ENCODE measurements around the gene DIP2C. TPM values are rescaled to one million over a fixed set of nuclear protein-coding genes. Genes with fewer than 3 reads are reported as not detected.

DIP2C gene
- total RNA-seq, 2 experiments from 2014 or later: 0.85 to 0.95 TPM

DNA sequence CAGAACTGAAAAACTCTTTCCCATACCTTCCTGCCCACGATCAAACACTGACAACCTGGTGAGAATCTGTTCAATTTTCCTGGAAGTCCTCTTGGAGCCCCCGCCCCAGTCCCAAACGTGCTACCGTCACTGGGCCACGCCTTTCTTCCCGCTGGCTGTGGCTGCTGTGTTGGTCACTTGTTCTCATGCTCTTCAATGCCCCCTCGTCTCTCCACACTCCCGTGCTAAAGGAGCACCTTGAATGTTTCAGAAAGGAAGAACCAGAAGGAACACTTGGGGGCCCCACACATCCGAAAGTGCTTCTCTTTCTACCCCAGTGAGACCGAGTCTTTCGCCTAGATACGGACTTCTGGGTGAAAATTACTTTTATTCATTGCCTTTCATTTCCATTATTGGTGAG, 215.1 kb downstream of the DIP2C start:
- no peak for ATAC-seq
- Mint-ChIP-seq H3K27ac (no peak overlapping the region), H3K27me3 (no peaks in the 10 kb centered on the region), H3K36me3 (ENCODE audit: low read depth) (no peaks in the 10 kb centered on the region), H3K9me3 (peaks cover 8% of the 10 kb centered on the region), H3K4me1 (ENCODE audit: low read depth) (peaks cover 21% of the 10 kb centered on the region), H3K4me3 (no peak overlapping the region)
- POLR2A ChIA-PET: no interaction called here
- no peak for DNase-seq
- TF ChIP-seq, protein P1, sequence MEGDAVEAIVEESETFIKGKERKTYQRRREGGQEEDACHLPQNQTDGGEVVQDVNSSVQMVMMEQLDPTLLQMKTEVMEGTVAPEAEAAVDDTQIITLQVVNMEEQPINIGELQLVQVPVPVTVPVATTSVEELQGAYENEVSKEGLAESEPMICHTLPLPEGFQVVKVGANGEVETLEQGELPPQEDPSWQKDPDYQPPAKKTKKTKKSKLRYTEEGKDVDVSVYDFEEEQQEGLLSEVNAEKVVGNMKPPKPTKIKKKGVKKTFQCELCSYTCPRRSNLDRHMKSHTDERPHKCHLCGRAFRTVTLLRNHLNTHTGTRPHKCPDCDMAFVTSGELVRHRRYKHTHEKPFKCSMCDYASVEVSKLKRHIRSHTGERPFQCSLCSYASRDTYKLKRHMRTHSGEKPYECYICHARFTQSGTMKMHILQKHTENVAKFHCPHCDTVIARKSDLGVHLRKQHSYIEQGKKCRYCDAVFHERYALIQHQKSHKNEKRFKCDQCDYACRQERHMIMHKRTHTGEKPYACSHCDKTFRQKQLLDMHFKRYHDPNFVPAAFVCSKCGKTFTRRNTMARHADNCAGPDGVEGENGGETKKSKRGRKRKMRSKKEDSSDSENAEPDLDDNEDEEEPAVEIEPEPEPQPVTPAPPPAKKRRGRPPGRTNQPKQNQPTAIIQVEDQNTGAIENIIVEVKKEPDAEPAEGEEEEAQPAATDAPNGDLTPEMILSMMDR (IDR thresholded peaks at IDR 0.05): no peak
- intact Hi-C loops (cut with micrococcal nuclease): no loop called here
- CTCF ChIA-PET: no interaction called here

DNA sequence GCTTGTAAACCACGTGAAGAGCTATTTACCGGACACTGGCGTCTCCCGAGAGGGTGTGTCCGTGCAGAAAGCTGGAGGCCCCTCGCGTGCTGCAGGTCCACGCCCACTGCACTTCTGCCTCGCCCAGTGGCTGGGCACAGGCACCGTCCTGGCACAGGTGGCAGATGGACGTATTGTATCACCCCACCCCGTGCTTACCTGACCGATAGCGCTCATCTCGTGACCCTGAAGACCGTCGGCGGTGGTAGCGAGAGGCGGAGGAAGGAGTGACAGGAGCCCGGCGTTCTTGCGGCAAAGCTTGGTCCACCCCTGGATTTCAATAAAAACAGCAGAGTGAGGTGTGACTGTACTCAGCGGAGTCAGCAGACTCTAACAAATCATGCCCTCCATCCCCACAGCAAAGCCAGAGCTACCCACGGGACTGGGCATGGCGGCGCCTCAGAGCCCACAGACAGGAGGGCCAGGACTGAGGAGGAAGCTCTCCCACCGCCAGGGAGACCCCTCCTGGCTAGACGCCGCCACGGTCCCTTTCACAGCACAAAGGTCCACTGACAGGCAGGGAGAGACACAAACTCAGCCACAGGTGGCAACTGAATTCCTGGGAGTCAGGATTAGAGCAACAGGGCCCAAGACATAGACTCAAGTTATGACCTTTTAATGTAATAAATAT, 217.1 kb downstream of the DIP2C start:
- Mint-ChIP-seq H3K27me3 (no peaks in the 10 kb centered on the region), H3K4me1 (ENCODE audit: low read depth) (peaks cover 19% of the 10 kb centered on the region), H3K36me3 (ENCODE audit: low read depth) (no peaks in the 10 kb centered on the region), H3K9me3 (peaks cover 8% of the 10 kb centered on the region), H3K4me3 (no peak overlapping the region), H3K27ac (no peak overlapping the region)
- POLR2A ChIA-PET: no interaction called here
- ATAC-seq (no peak), DNase-seq (no peak)
- CTCF ChIA-PET: interaction anchor here (0.9 to 1.2 kb wide), 2 partner anchors 13 to 15 kb away, joined by 3 read pairs; no protein-coding TSS in a partner anchor
- intact Hi-C loops (cut with micrococcal nuclease): no loop called here
- TF ChIP-seq, protein P1 (IDR thresholded peaks at IDR 0.05): no peak

DNA sequence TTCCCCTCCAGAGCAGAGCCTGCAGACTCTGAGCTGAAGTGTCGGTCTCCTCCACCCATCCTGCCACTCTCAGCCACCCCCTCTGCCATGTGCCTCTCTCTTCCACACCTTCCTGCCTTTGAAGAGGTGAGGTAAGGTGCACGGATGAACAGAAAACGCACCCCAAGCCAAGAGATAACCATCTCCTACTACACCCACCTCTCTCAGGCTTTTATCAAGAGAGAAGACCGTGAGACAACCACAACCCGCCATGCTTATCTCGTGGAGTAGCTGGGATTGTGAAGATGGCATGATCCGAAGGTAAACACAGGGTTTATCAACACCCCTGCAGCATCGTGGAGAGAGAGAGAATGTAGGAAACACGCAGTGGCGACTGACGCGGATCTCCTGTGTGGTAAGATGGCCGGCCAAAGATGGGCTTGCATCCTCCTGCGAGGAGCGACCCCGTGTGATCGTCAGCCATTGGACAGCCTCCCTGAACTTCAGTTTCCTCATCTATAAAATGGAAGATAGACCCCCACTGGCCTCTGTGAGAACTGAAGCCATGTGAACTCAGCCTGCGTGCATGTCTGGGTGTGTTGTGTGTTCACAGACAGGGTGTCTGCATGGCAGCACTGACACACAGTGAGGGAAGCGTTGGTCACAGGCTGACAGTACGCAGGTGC, 219.0 kb downstream of the DIP2C start:
- H3K4me1 Mint-ChIP-seq (ENCODE audit: low read depth): peaks cover 15% of the 10 kb centered on the region
- DNase-seq (peak; percentile 69), ATAC-seq (peak; percentile 92)
- no peaks in the 10 kb centered on the region for H3K36me3 Mint-ChIP-seq (ENCODE audit: low read depth)
- H3K4me3 Mint-ChIP-seq: peak overlapping the region; percentile 30
- no peaks in the 10 kb centered on the region for H3K27me3 Mint-ChIP-seq
- ChIA-PET POLR2A (no interaction called here), CTCF (interaction anchor here (1.5 kb wide), 1 partner anchor 12 kb away, joined by 3 read pairs; no protein-coding TSS in a partner anchor)
- intact Hi-C loops (cut with micrococcal nuclease): no loop called here
- H3K27ac Mint-ChIP-seq: peak overlapping the region; percentile 56
- TF ChIP-seq, protein P1 (IDR thresholded peaks at IDR 0.05): no peak
- peaks cover 7% of the 10 kb centered on the region for H3K9me3 Mint-ChIP-seq

DNA sequence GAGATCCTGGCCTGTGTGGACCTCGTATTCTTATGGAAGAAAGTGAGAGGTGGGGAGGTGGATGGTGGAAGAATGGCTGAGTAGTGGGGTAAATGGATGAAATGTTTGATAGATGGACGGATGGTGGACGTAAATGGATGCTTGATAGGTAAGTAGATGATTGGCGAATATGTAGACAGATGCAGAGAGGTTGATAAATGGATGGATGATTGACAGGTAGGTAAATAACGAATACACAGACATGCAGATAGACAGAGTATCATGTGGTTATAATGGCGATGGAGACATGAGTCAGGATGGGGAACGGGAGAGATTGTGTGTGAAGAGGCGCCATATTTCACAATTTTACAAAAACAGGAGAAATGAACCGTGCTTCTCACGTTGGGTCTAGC, 219.5 kb downstream of the DIP2C start:
- ChIA-PET CTCF (interaction anchor here (1.5 kb wide), 1 partner anchor 13 kb away, joined by 3 read pairs; no protein-coding TSS in a partner anchor), POLR2A (no interaction called here)

More for the DNA sequence above, 219.5 kb downstream of the DIP2C start:
- ATAC-seq: no peak
- no peaks in the 10 kb centered on the region for H3K27me3 Mint-ChIP-seq
- TF ChIP-seq, protein P1 (IDR thresholded peaks at IDR 0.05): no peak
- peaks cover 7% of the 10 kb centered on the region for H3K9me3 Mint-ChIP-seq
- intact Hi-C loops (cut with micrococcal nuclease): no loop called here
- peaks cover 15% of the 10 kb centered on the region for H3K4me1 Mint-ChIP-seq (ENCODE audit: low read depth)
- H3K4me3 Mint-ChIP-seq: peak overlapping the region; percentile 30
- DNase-seq: no peak
- H3K27ac Mint-ChIP-seq: peak overlapping the region; percentile 56
- no peaks in the 10 kb centered on the region for H3K36me3 Mint-ChIP-seq (ENCODE audit: low read depth)
